ENCODE results near the gene TMED6.

DNA sequence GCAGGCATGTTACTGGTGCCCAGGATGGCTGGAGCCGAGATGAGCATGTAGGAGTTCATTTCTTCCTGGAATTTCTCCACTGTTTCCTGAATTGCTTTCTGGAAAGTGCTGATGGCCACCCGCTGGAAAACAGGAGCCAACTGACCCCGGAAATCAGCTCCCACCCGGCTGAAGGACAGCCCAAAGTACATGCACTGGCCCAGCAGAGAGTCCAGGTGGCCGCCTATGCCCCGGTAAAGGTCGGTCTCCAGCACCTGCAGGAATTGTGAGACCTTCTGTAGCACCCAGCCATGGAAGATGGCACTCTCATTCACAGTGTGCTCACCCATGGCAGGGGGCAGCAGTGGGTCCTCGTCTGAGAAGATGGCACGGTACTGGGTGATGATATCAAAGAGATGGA, 16.9 kb downstream of the TMED6 start:
- TF ChIP-seq POLR2AphosphoS5 (IDR thresholded peaks at IDR 0.05; ENCODE audit: borderline replicate concordance, low read depth, low read length), result no peak
- no peak for TF ChIP-seq EZH2 (IDR thresholded peaks at IDR 0.05)

Measured in SK-N-MC (cell line).